T-helper 1 cell treated with Interleukin-12 subunit alpha and Interleukin-12 subunit beta and Interleukin-4 antibody, amounts not matched to agents 30 μg/mL and 1 μg/mL, for 36 hours (primary cell): Measurements from ENCODE around the gene UIMC1.
"Not testable (repeated sequence)": the region's sequence is repeated elsewhere in the genome, so short reads cannot be mapped to it uniquely, and the experiment has no call there.

Experiments used
- H3K27ac Mint-ChIP-seq: one replicate; pipeline ENCODE4 v1.8.0; 2021; ENCODE audit warnings: mild to moderate bottlenecking, mixed read lengths
- H3K27me3 Mint-ChIP-seq: one replicate; pipeline ENCODE4 v1.8.0; 2021; ENCODE audit warnings: low read depth, mixed read lengths
- H3K36me3 Mint-ChIP-seq: one replicate; pipeline ENCODE4 v1.8.0; 2021; ENCODE audit warnings: low read depth, mixed read lengths
- H3K4me1 Mint-ChIP-seq: one replicate; pipeline ENCODE4 v1.8.0; 2021; ENCODE audit warnings: low read depth, mixed read lengths
- H3K4me3 Mint-ChIP-seq: one replicate; pipeline ENCODE4 v1.8.0; 2021; ENCODE audit warnings: mild to moderate bottlenecking, moderate library complexity, mixed read lengths
- H3K9me3 Mint-ChIP-seq: one replicate; pipeline ENCODE4 v1.8.0; 2021; ENCODE audit warnings: mixed read lengths

UIMC1 gene

DNA sequence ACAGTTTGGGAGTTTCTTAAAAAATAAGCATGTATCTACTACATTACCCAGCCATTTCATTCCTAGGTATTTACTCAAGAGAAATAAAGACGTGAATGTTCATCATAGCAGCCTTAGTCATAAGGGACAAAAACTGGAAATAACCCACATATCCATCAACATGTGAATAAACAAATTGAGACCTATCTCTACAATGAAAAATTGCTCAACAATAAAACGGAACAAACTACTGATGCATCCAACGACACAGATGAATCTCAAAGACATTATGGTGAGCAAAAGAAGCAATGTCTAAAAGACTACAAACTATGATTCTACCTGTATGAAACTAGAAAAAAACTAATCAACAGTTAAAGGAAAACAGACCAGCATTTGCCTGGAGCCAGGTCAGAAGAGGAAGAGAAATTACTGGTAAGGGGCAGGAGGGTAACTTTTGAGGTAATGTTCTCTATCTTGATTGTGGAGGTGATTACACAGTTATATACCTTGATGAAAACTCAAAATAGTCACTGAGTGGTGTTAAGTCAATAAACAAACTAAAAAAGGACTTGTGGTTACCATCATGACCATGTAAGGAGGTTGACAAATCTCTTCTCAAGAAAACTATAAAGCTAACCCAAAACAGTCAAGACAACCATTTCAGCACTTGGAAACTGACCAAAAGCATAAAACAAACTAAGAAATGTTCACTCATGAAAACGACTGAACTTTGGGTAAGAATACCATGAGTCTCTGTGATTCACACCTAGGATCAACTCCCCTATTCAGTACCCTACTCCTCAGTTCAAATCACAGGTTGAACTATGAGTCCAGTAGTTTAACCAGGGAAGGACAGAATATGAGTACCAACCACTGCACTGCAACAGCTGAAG, 10.4 kb downstream of the UIMC1 start:
- H3K36me3 Mint-ChIP-seq: peaks cover 13% of the 10 kb centered on the region
- H3K9me3 Mint-ChIP-seq: peaks cover 7% of the 10 kb centered on the region
- H3K4me1 Mint-ChIP-seq: peaks cover 23% of the 10 kb centered on the region
- no peaks in the 10 kb centered on the region for H3K27me3 Mint-ChIP-seq
- peak overlapping the region; percentile 26 for H3K27ac Mint-ChIP-seq
- peak overlapping the region; percentile 25 for H3K4me3 Mint-ChIP-seq

- Mint-ChIP-seq H3K36me3 (peaks cover 13% of the 10 kb centered on the region), H3K27me3 (no peaks in the 10 kb centered on the region), H3K4me1 (peaks cover 23% of the 10 kb centered on the region), H3K9me3 (peaks cover 7% of the 10 kb centered on the region), H3K4me3 (no peak overlapping the region), H3K27ac (no peak overlapping the region)
Observed at GRCh38 chr5:176995122-176995490, 11.5 kb downstream of the UIMC1 start.

DNA sequence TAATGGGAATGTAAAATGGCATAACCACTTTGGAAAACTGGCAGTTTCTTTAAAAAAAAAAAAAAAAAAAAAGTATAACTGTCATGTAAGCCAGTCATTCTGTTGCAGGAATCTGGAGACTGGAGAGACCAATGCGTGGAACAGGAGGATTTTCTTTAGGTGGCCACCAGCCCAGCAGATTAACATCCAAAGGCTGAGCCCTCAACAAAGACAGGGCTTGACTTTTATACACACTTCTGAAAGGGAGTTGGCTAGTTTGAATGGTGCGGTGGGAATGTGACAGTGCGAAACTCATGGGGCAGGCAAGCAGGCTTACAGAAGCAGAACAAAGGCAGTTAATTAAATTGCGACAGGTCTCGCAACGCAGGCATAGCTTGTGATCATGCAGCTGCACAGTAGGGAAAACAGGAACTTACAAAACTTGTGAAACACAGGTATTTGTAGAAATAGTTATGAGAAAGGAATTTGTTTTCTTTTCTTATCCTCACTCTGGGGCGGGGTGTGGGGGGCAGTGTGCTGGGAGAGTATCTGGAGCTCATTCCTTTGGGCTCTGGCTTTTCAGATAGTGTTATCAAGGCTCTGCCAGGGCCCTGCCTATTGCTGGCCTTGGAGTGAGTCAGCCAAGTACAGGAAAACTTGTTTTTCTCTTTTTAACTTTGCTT, 12.0 kb downstream of the UIMC1 start:
- peaks cover 23% of the 10 kb centered on the region for H3K4me1 Mint-ChIP-seq
- H3K4me3 Mint-ChIP-seq: no peak overlapping the region
- H3K9me3 Mint-ChIP-seq: peaks cover 7% of the 10 kb centered on the region
- peaks cover 13% of the 10 kb centered on the region for H3K36me3 Mint-ChIP-seq
- H3K27ac Mint-ChIP-seq: no peak overlapping the region
- H3K27me3 Mint-ChIP-seq: no peaks in the 10 kb centered on the region

GRCh38 chr5:176993081-176993480, 13.5 kb downstream of the UIMC1 start:
- not testable (repeated sequence) for H3K27me3 Mint-ChIP-seq, H3K27ac Mint-ChIP-seq, H3K9me3 Mint-ChIP-seq, H3K4me3 Mint-ChIP-seq
- peaks cover 11% of the 10 kb centered on the region for H3K36me3 Mint-ChIP-seq
- peaks cover 25% of the 10 kb centered on the region for H3K4me1 Mint-ChIP-seq

- Mint-ChIP-seq H3K27ac (no peak overlapping the region), H3K4me1 (peaks cover 10% of the 10 kb centered on the region), H3K27me3 (no peaks in the 10 kb centered on the region), H3K9me3 (no peaks in the 10 kb centered on the region), H3K4me3 (no peak overlapping the region), H3K36me3 (peaks cover 2% of the 10 kb centered on the region)
Observed at GRCh38 chr5:176987583-176987982, 19.0 kb downstream of the UIMC1 start.

DNA sequence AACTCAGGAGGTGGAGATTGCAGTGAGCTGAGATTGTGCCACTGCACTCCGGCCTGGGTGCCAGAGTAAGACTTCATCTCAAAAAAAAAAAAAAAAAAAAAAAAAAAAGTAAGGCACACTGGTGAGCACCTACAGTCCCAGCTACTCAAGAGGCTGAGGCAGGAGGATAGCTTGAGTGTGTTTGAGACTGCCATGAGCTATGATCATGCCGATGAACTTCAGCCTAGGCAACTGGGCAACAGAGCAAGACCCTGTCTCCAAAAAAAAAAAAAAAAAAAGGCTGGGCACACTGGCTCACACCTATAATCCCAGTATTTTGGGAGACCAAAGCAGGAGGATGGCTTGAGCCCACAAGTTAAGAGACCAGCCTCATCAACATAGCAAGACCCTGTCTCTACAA, 20.3 kb downstream of the UIMC1 start:
- peaks cover 10% of the 10 kb centered on the region for H3K4me1 Mint-ChIP-seq
- H3K9me3 Mint-ChIP-seq: no peaks in the 10 kb centered on the region
- no peak overlapping the region for H3K27ac Mint-ChIP-seq
- H3K36me3 Mint-ChIP-seq: peaks cover 7% of the 10 kb centered on the region
- no peak overlapping the region for H3K4me3 Mint-ChIP-seq
- no peaks in the 10 kb centered on the region for H3K27me3 Mint-ChIP-seq

DNA sequence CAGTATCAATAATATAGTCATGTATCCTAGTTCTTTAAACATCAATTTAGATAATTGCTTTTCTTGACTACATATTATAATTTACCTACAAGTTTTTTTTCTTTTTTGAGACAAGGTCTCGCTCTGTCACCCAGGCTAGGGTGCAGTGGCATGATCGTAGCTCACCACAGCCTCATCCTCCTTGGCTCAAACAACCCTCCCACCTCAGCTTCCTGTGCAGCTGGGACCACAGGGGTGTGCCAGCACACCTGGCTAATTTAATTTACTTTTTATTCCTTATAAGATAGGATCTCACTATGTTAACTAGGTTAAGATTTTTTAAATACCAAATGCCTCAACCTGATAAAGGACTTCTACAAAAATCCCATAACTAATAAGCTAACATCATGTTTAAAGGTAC, 21.1 kb downstream of the UIMC1 start:
- H3K27me3 Mint-ChIP-seq: no peaks in the 10 kb centered on the region
- no peak overlapping the region for H3K27ac Mint-ChIP-seq
- H3K4me3 Mint-ChIP-seq: no peak overlapping the region
- no peaks in the 10 kb centered on the region for H3K9me3 Mint-ChIP-seq
- peaks cover 10% of the 10 kb centered on the region for H3K4me1 Mint-ChIP-seq
- peaks cover 7% of the 10 kb centered on the region for H3K36me3 Mint-ChIP-seq

DNA sequence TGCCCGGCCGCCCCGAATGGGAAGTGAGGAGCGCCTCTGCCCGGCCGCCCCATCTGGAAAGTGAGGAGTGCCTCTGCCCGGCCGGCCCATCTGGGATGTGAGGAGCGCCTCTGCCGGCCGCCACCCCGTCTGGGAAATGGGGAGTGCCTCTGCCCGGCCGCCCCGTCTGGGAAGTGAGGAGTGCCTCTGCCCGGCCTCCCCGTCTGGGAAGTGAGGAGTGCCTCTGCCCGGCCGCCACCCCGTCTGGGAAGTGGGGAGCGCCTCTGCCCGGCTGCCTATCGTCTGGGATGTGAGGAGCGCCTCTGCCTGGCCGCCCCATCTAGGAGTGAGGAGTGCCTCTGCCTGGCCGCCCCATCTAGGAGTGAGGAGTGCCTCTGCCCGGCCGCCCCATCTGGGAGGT, 22.4 kb downstream of the UIMC1 start:
- peaks cover 10% of the 10 kb centered on the region for H3K4me1 Mint-ChIP-seq
- H3K9me3 Mint-ChIP-seq, H3K27ac Mint-ChIP-seq, H3K27me3 Mint-ChIP-seq, H3K4me3 Mint-ChIP-seq: not testable (repeated sequence)
- H3K36me3 Mint-ChIP-seq: peaks cover 13% of the 10 kb centered on the region

- not testable (repeated sequence) for H3K27ac Mint-ChIP-seq, H3K4me3 Mint-ChIP-seq, H3K27me3 Mint-ChIP-seq, H3K9me3 Mint-ChIP-seq
- Mint-ChIP-seq H3K36me3 (peaks cover 18% of the 10 kb centered on the region), H3K4me1 (peaks cover 12% of the 10 kb centered on the region)
Observed at GRCh38 chr5:176983593-176983992, 23.0 kb downstream of the UIMC1 start.

DNA sequence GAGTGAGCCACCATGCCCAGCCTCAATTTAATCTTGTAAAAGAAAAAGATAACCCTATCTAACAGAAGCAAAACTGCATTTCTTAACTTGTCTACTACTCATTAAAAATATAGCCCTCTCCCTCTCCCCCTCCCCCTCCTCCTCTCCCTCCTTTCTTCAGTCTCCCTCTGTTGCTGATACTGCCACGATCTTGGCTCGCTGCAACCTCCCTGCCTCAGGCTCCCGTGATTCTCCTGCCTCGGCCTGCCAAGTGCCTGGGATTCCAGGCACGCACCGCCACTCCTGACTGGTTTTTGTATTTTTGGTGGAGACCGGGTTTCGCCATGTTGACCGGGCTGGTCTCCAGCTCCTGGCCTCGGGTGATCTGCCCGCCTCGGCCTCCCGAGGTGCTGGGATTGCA, 23.5 kb downstream of the UIMC1 start:
- not testable (repeated sequence) for H3K27me3 Mint-ChIP-seq, H3K4me3 Mint-ChIP-seq, H3K9me3 Mint-ChIP-seq, H3K27ac Mint-ChIP-seq, H3K4me1 Mint-ChIP-seq
- peaks cover 18% of the 10 kb centered on the region for H3K36me3 Mint-ChIP-seq

GRCh38 chr5:176980818-176981217, 25.8 kb downstream of the UIMC1 start:
- Mint-ChIP-seq H3K36me3 (peaks cover 20% of the 10 kb centered on the region), H3K9me3 (no peaks in the 10 kb centered on the region), H3K4me3 (no peak overlapping the region), H3K27ac (no peak overlapping the region), H3K27me3 (no peaks in the 10 kb centered on the region), H3K4me1 (peaks cover 6% of the 10 kb centered on the region)

DNA sequence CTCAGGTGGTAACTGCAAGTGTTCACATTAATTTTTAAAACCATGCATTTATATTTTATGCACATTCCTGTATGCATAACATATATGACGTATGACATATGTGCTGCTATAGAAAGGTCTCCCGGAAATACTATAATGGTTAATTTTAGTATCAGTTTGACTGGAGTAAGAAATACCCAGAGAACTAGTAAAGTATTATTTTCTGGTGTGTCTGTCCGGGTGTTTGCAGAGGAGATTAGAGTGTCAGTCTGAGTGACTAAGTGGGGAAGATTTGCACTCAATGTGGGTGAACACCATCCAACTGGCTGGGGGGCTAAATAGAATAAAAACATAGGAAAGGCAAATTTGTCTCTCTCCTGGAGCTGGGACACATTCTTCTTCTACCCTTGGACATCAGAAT, 26.9 kb downstream of the UIMC1 start:
- Mint-ChIP-seq H3K9me3 (no peaks in the 10 kb centered on the region), H3K4me1 (peaks cover 2% of the 10 kb centered on the region), H3K36me3 (peaks cover 27% of the 10 kb centered on the region), H3K27ac (no peak overlapping the region), H3K27me3 (no peaks in the 10 kb centered on the region), H3K4me3 (no peak overlapping the region)

- Mint-ChIP-seq H3K4me1 (peaks cover 4% of the 10 kb centered on the region), H3K4me3 (no peak overlapping the region), H3K9me3 (no peaks in the 10 kb centered on the region), H3K27ac (no peak overlapping the region), H3K36me3 (peaks cover 34% of the 10 kb centered on the region), H3K27me3 (no peaks in the 10 kb centered on the region)
Observed at GRCh38 chr5:176965633-176966032, 40.9 kb downstream of the UIMC1 start.

DNA sequence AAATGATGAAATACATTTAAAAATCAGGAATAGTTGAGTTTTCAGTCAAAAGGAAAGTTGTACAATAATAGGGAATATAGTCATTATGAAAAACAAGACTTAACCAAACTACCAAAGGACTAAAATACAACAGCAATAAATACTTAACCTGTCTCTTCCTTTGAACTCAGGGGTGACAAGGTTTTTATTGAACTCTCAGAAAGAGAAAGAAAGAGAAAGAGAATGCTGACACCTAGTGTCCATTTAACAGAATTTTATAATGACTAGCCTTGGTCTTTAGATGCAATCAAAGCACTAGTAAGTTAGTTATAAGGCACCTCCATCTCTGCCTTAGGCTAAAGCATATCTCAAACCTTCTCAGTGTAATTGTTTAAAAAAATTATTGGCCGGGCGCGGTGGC, 47.5 kb downstream of the UIMC1 start:
- Mint-ChIP-seq H3K4me1 (peaks cover 8% of the 10 kb centered on the region), H3K36me3 (peaks cover 17% of the 10 kb centered on the region), H3K27ac (no peak overlapping the region), H3K4me3 (no peak overlapping the region), H3K27me3 (no peaks in the 10 kb centered on the region), H3K9me3 (no peaks in the 10 kb centered on the region)

DNA sequence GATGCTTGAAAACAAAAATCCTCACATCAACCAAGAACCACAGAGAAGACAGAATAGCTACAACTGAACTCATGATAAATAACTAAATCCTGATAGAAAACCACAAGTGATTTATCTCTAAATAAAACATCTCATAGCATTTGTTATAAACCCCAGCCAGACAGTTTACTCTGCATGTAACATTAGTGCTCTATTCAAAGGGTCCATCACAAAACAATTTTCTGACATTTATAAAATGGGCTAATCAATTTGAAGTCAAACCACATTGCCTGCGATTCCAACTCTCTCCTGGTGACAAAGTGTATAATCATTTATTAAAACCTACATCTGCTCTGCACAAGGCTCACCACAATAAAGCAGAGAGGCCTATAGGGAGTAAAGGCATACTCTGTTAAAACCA, 49.8 kb downstream of the UIMC1 start:
- no peaks in the 10 kb centered on the region for H3K27me3 Mint-ChIP-seq
- no peak overlapping the region for H3K4me3 Mint-ChIP-seq
- H3K4me1 Mint-ChIP-seq: peaks cover 6% of the 10 kb centered on the region
- H3K27ac Mint-ChIP-seq: no peak overlapping the region
- H3K9me3 Mint-ChIP-seq: no peaks in the 10 kb centered on the region
- H3K36me3 Mint-ChIP-seq: peaks cover 18% of the 10 kb centered on the region
